IMR-90 (cell line): ENCODE results near the gene TTC28. TPM values are rescaled to one million over a fixed set of nuclear protein-coding genes. Genes with fewer than 3 reads are reported as not detected.
"Not testable (repeated sequence)": the region's sequence is repeated elsewhere in the genome, so short reads cannot be mapped to it uniquely, and the experiment has no call there.

Experiments used
- ATAC-seq: fragments of 200-7000 bp; cut with Tn5 transposase; 2 replicates; pipeline ENCODE4 v1.9.1; 2020; ENCODE audit warnings: low read depth, mild to moderate bottlenecking, moderate library complexity
- BruUV-seq: library from RNA; stranded (reverse); fragments of 400-500 nt; replicated peaks from 2 replicates; lab custom pipeline; 2021; lab: Mats Ljungman, UMichigan
- CTCF ChIA-PET: fragments of 300-600 bp; formaldehyde crosslinking; extraction: SDS; loops from one replicate; lab custom pipeline; 2021; ENCODE audit warnings: antibody characterized with exemption; lab: Yijun Ruan, JAX
- POLR2A ChIA-PET: fragments of 300-600 bp; sonication (Branson Sonifier 250); formaldehyde crosslinking; loops from one replicate; lab custom pipeline; 2022; ENCODE audit warnings: antibody characterized with exemption; ENCODE audit not compliant: unreplicated experiment; lab: Charles Lee
- DNase-seq: peaks from one replicate; pipeline ENCODE4 v3.0.0; 2013
- H2AFZ ChIP-seq: replicated peaks from 2 replicates; pipeline ENCODE3; 2013; ENCODE audit warnings: low read length, mild to moderate bottlenecking; ENCODE audit not compliant: poor library complexity
- H2AK5ac ChIP-seq: 2 replicates; pipeline ENCODE4 v1.6.1; 2013; ENCODE audit warnings: low read depth, low read length, inconsistent platforms
- H2AK9ac ChIP-seq: replicated peaks from 2 replicates; pipeline ENCODE3; 2013; ENCODE audit warnings: mild to moderate bottlenecking, low read depth, low read length, moderate library complexity; ENCODE audit not compliant: poor library complexity
- H2BK120ac ChIP-seq: 2 replicates; pipeline ENCODE4 v1.6.1; 2013; ENCODE audit warnings: low read depth, low read length, inconsistent platforms
- H2BK15ac ChIP-seq: 3 replicates; pipeline ENCODE4 v1.6.1; 2013; ENCODE audit warnings: low read depth, low read length, inconsistent platforms
- H2BK20ac ChIP-seq: 2 replicates; pipeline ENCODE4 v1.6.1; 2013; ENCODE audit warnings: low read depth, mild to moderate bottlenecking, inconsistent platforms, low read length, moderate library complexity
- H2BK5ac ChIP-seq: 2 replicates; pipeline ENCODE4 v1.6.1; 2013; ENCODE audit warnings: mild to moderate bottlenecking, low read depth, low read length, inconsistent platforms; ENCODE audit not compliant: poor library complexity, severe bottlenecking
- H3K14ac ChIP-seq: replicated peaks from 2 replicates; pipeline ENCODE4 v1.6.1; 2013; ENCODE audit warnings: low read depth, low read length, inconsistent platforms
- H3K18ac ChIP-seq: 2 replicates; pipeline ENCODE4 v1.6.1; 2013; ENCODE audit warnings: low read depth, low read length, control low read depth
- H3K23ac ChIP-seq: 2 replicates; pipeline ENCODE4 v1.6.1; 2013; ENCODE audit warnings: low read depth, low read length, inconsistent platforms
- H3K27ac ChIP-seq: 2 replicates; pipeline ENCODE4 v1.5.1; 2013; ENCODE audit warnings: mild to moderate bottlenecking, control low read depth, low read length; ENCODE audit not compliant: insufficient read depth
- H3K27me3 ChIP-seq: 2 replicates; pipeline ENCODE4 v1.6.1; 2013; ENCODE audit warnings: low read length; ENCODE audit not compliant: control insufficient read depth, insufficient read depth
- H3K36me3 ChIP-seq: 2 replicates; pipeline ENCODE4 v1.6.1; 2013; ENCODE audit warnings: low read length, mixed read lengths; ENCODE audit not compliant: control insufficient read depth, insufficient read depth
- H3K4ac ChIP-seq: 2 replicates; pipeline ENCODE4 v1.6.1; 2013; ENCODE audit warnings: low read depth, low read length, inconsistent platforms
- H3K4me1 ChIP-seq: 2 replicates; pipeline ENCODE4 v1.6.1; 2013; ENCODE audit warnings: low read length, mixed read lengths; ENCODE audit not compliant: control insufficient read depth, insufficient read depth
- H3K4me2 ChIP-seq: 2 replicates; pipeline ENCODE4 v1.6.1; 2013; ENCODE audit warnings: low read depth, mild to moderate bottlenecking, control low read depth, low read length, moderate library complexity
- H3K4me3 ChIP-seq: 2 replicates; pipeline ENCODE4 v1.5.1; 2013; ENCODE audit warnings: low read depth, mild to moderate bottlenecking, control low read depth, low read length, moderate library complexity; ENCODE audit not compliant: insufficient read depth
- H3K56ac ChIP-seq: 2 replicates; pipeline ENCODE4 v1.6.1; 2013; ENCODE audit warnings: low read length, inconsistent platforms; ENCODE audit not compliant: insufficient read depth; ENCODE audit errors: extremely low read depth
- H3K79me1 ChIP-seq, 2 experiments: 2 replicates each; pipeline ENCODE4 v1.6.1; 2013; ENCODE audit warnings: low read length in 2 of 2, inconsistent platforms in 1 of 2, low read depth in 1 of 2
- H3K9ac ChIP-seq: 2 replicates; pipeline ENCODE4 v1.6.1; 2013; ENCODE audit warnings: low read depth, low read length, control low read depth
- H3K9me1 ChIP-seq: 2 replicates; pipeline ENCODE4 v1.6.1; 2013; ENCODE audit warnings: low read length, inconsistent platforms; ENCODE audit not compliant: insufficient read depth
- H3K9me3 ChIP-seq: 2 replicates; pipeline ENCODE4 v1.6.1; 2013; ENCODE audit warnings: low read length; ENCODE audit not compliant: control insufficient read depth, insufficient read depth
- H4K20me1 ChIP-seq: 2 replicates; pipeline ENCODE4 v1.6.1; 2013; ENCODE audit warnings: low read length, inconsistent platforms; ENCODE audit not compliant: insufficient read depth
- H4K5ac ChIP-seq: 2 replicates; pipeline ENCODE4 v1.6.1; 2013; ENCODE audit warnings: mild to moderate bottlenecking, low read depth, low read length, control low read depth
- H4K8ac ChIP-seq, 2 experiments: 2 replicates each; pipeline ENCODE4 v1.6.1; 2013; ENCODE audit warnings: low read depth in 2 of 2, low read length in 2 of 2, control low read depth in 1 of 2, inconsistent platforms in 1 of 2
- H4K91ac ChIP-seq: 2 replicates; pipeline ENCODE4 v1.6.1; 2013; ENCODE audit warnings: low read depth, low read length, inconsistent platforms; ENCODE audit not compliant: insufficient read depth
- WGBS, 2 experiments: methylation state at CpG; one replicate each; pipeline versions ENCODE4 v1.1.5 to v1.1.7; 2013; ENCODE audit warnings: missing lambda C conversion rate in 2 of 2; ENCODE audit not compliant: insufficient read length in 1 of 2; ENCODE audit errors: extremely low coverage in 2 of 2; 5-methylcytosine and 5-hydroxymethylcytosine counted together
- dilution Hi-C: fragments of 300-500 bp; cut with HindIII; formaldehyde crosslinking; loops from one replicate; pipeline ENCODE4 v1.14.3; 2018; ENCODE audit warnings: low sequenced_read_pairs; ENCODE audit not compliant: unreplicated experiment
- in situ Hi-C: fragments of 300-500 bp; cut with MboI; formaldehyde crosslinking; loops from 3 replicates; pipeline ENCODE4 v1.14.3; 2019; ENCODE audit warnings: low sequenced_read_pairs, inconsistent platforms, mixed read lengths
- intact Hi-C: fragments of 100-400 bp; cut with micrococcal nuclease; formaldehyde crosslinking; loops from 2 replicates; pipeline ENCODE4 v1.10.0; 2022
- polyA plus RNA-seq, 3 experiments: library from polyadenylated mRNA; depleted of rRNA; stranded (reverse); fragments of >200 nt; gene quantifications; 2 replicates each; pipeline ENCODE4 v1.2.3, GENCODE V29; 2012; ENCODE audit warnings: low replicate concordance in 1 of 3
- total RNA-seq: library from RNA; depleted of rRNA; stranded (reverse); fragments of >200 nt; gene quantifications from 2 replicates; pipeline ENCODE4 v1.2.3, GENCODE V29; 2012

The TTC28 gene
- total and polyA plus RNA-seq, 2 of the 4 experiments (the other 2 are of a cell fraction): 5.6 to 13.3 TPM

- H3K14ac ChIP-seq, H2BK20ac ChIP-seq, H3K9me3 ChIP-seq, H4K5ac ChIP-seq, H3K36me3 ChIP-seq, H3K9me1 ChIP-seq, in situ Hi-C loops, H3K27me3 ChIP-seq, H2BK120ac ChIP-seq, H3K27ac ChIP-seq, H4K20me1 ChIP-seq, H2AFZ ChIP-seq, H3K4ac ChIP-seq, H2BK5ac ChIP-seq, H3K56ac ChIP-seq, BruUV-seq, ATAC-seq, DNase-seq, H2AK5ac ChIP-seq, POLR2A ChIA-PET, dilution Hi-C loops, H2AK9ac ChIP-seq, H3K9ac ChIP-seq, intact Hi-C loops, H4K8ac ChIP-seq, H3K23ac ChIP-seq, H3K4me2 ChIP-seq, H3K4me3 ChIP-seq, H3K4me1 ChIP-seq, H4K91ac ChIP-seq, H2BK15ac ChIP-seq, H3K18ac ChIP-seq: not testable (repeated sequence)
- CTCF ChIA-PET: interaction anchor here (0.6 kb wide), 1 partner anchor 246 kb away, joined by 3 read pairs; no protein-coding TSS in a partner anchor
- WGBS, 2 experiments: no CpG with 5 or more reads among the region's 5 CpGs
- peaks cover 5 to 11% of the 10 kb centered on the region in 2 experiments; a peak in 3 of 4 replicates for H3K79me1 ChIP-seq
Observed at GRCh38 chr22:28560743-28561101, 118.9 kb downstream of the TTC28 start.
